ENCODE measurements around the gene GOLGA3. TPM values are rescaled to one million over a fixed set of nuclear protein-coding genes. Genes with fewer than 3 reads are reported as not detected.

The GOLGA3 gene
- polyA plus RNA-seq, 1 donor (not counting 4 experiments of a cell fraction or from before 2014, with no cell fraction given) = 11.0 TPM

- H3K9me3 ChIP-seq (ENCODE audit: control insufficient read depth, low read depth, low read length) = no peaks in the 10 kb centered on the region
- dilution Hi-C loops (cut with MboI; ENCODE audit: extremely low pct_ligation_motif_present, low sequenced_read_pairs) = no loop called here
- no peaks in the 10 kb centered on the region for H3K4me1 ChIP-seq (ENCODE audit: control insufficient read depth, extremely low read depth, insufficient read depth, low read length)
- peaks cover 37% of the 10 kb centered on the region for H3K79me2 ChIP-seq (ENCODE audit: control insufficient read depth, insufficient read depth, low read length)
- H3K9me1 ChIP-seq (ENCODE audit: control insufficient read depth, extremely low read depth, insufficient read depth, low read length) = no peaks in the 10 kb centered on the region
- H3K9ac ChIP-seq (ENCODE audit: control insufficient read depth, extremely low read depth, insufficient read depth, low read length) = no peak overlapping the region
- H3K27ac ChIP-seq (ENCODE audit: control insufficient read depth, insufficient read depth, low read length) = no peak overlapping the region
- H3K27me3 ChIP-seq (ENCODE audit: control insufficient read depth, extremely low read depth, insufficient read depth, low read length) = no peaks in the 10 kb centered on the region
- no peak overlapping the region for H2AFZ ChIP-seq (ENCODE audit: control insufficient read depth, low read length)
- DNase-seq (ENCODE audit: low read depth, low spot score) (no peak), FAIRE-seq (no peak)
- H3K4me2 ChIP-seq (ENCODE audit: control insufficient read depth, extremely low read depth, insufficient read depth, low read depth, low read length) = no peak overlapping the region
- no peak overlapping the region for H3K4me3 ChIP-seq (ENCODE audit: control insufficient read depth in 2 of 3, extremely low read depth in 1 of 3, insufficient read depth in 2 of 3, low read depth in 1 of 3, low read length in 3 of 3)
- peaks cover 51 to 55% of the 10 kb centered on the region in 2 experiments for H3K36me3 ChIP-seq (ENCODE audit: control insufficient read depth in 2 of 2, extremely low read depth in 1 of 2, insufficient read depth in 2 of 2, low read length in 2 of 2)
- TF ChIP-seq EZH2 (IDR thresholded peaks at IDR 0.05; ENCODE audit: low read length) = no peak
- TF ChIP-seq CTCF (optimal IDR thresholded peaks at IDR 0.05 in 1 of 3, IDR thresholded peaks at IDR 0.05 in 1 of 3, conservative IDR thresholded peaks at IDR 0.05 in 1 of 3; ENCODE audit: extremely low read depth in 1 of 3, insufficient read depth in 2 of 3, low read length in 3 of 3) = no peak
- peaks cover 13% of the 10 kb centered on the region for H4K20me1 ChIP-seq (ENCODE audit: control insufficient read depth, extremely low read depth, insufficient read depth, low read length)
These were observed 104.0 kb downstream of the GOLGA3 start for GRCh38 chr12:132724506-132725241.

- no peak overlapping the region for H3K9ac ChIP-seq (ENCODE audit: control insufficient read depth, extremely low read depth, insufficient read depth, low read length)
- peaks cover 36% of the 10 kb centered on the region for H3K79me2 ChIP-seq (ENCODE audit: control insufficient read depth, insufficient read depth, low read length)
- TF ChIP-seq CTCF (optimal IDR thresholded peaks at IDR 0.05 in 1 of 3, IDR thresholded peaks at IDR 0.05 in 1 of 3, conservative IDR thresholded peaks at IDR 0.05 in 1 of 3; ENCODE audit: extremely low read depth in 1 of 3, insufficient read depth in 2 of 3, low read length in 3 of 3) = no peak
- TF ChIP-seq EZH2 (IDR thresholded peaks at IDR 0.05; ENCODE audit: low read length) = no peak
- FAIRE-seq (no peak), DNase-seq (ENCODE audit: low read depth, low spot score) (no peak)
- H3K27ac ChIP-seq (ENCODE audit: control insufficient read depth, insufficient read depth, low read length) = no peak overlapping the region
- no peak overlapping the region for H3K4me2 ChIP-seq (ENCODE audit: control insufficient read depth, extremely low read depth, insufficient read depth, low read depth, low read length)
- H3K4me1 ChIP-seq (ENCODE audit: control insufficient read depth, extremely low read depth, insufficient read depth, low read length) = no peaks in the 10 kb centered on the region
- peaks cover 52 to 53% of the 10 kb centered on the region in 2 experiments for H3K36me3 ChIP-seq (ENCODE audit: control insufficient read depth in 2 of 2, extremely low read depth in 1 of 2, insufficient read depth in 2 of 2, low read length in 2 of 2)
- H3K9me3 ChIP-seq (ENCODE audit: control insufficient read depth, low read depth, low read length) = no peaks in the 10 kb centered on the region
- dilution Hi-C loops (cut with MboI; ENCODE audit: extremely low pct_ligation_motif_present, low sequenced_read_pairs) = no loop called here
- no peak overlapping the region for H2AFZ ChIP-seq (ENCODE audit: control insufficient read depth, low read length)
- no peak overlapping the region for H3K4me3 ChIP-seq (ENCODE audit: control insufficient read depth in 2 of 3, extremely low read depth in 1 of 3, insufficient read depth in 2 of 3, low read depth in 1 of 3, low read length in 3 of 3)
- H4K20me1 ChIP-seq (ENCODE audit: control insufficient read depth, extremely low read depth, insufficient read depth, low read length) = peaks cover 17% of the 10 kb centered on the region
- no peaks in the 10 kb centered on the region for H3K27me3 ChIP-seq (ENCODE audit: control insufficient read depth, extremely low read depth, insufficient read depth, low read length)
- no peaks in the 10 kb centered on the region for H3K9me1 ChIP-seq (ENCODE audit: control insufficient read depth, extremely low read depth, insufficient read depth, low read length)
These were observed 104.9 kb downstream of the GOLGA3 start for GRCh38 chr12:132723764-132724140.

Measured in keratinocyte (primary cell).